ENCODE results near the gene B4GALT1. TPM values are rescaled to one million over a fixed set of nuclear protein-coding genes. Genes with fewer than 3 reads are reported as not detected.

The B4GALT1 gene
- total and polyA plus RNA-seq, 2 donors from 2014 or later, result 33.0 to 163 TPM

DNA sequence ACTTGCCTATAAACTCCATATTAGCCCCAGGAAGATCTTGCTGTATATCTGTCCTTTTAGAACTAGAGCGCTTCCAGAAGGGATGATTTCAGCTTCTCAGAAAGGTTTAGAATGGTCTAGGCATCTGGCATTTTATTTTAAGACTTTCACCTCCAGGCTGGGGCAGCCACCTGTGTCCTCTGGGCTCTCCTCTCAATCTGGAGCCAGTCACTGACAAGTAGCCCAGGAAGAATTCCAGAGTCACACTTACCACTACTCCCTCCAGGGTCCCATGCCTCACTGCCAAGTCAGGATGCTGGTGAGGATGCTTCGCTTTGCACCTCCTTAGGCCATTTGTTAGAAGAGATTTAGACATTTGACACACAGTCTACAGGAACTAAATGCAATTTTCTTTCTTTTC lies 20.8 kb downstream of the B4GALT1 start:
- H3K9ac ChIP-seq (ENCODE audit: low read length in 3 of 3), result no peak overlapping the region
- DNase-seq, result peak in 1 of 5 donors; percentile 9
- H3K4me1 ChIP-seq (ENCODE audit: control insufficient read depth in 2 of 3, insufficient read depth in 2 of 3, low read depth in 1 of 3, low read length in 3 of 3), result peaks cover 8 to 56% (median 52%) of the 10 kb centered on the region in 3 donors
- TF ChIP-seq, protein P1, sequence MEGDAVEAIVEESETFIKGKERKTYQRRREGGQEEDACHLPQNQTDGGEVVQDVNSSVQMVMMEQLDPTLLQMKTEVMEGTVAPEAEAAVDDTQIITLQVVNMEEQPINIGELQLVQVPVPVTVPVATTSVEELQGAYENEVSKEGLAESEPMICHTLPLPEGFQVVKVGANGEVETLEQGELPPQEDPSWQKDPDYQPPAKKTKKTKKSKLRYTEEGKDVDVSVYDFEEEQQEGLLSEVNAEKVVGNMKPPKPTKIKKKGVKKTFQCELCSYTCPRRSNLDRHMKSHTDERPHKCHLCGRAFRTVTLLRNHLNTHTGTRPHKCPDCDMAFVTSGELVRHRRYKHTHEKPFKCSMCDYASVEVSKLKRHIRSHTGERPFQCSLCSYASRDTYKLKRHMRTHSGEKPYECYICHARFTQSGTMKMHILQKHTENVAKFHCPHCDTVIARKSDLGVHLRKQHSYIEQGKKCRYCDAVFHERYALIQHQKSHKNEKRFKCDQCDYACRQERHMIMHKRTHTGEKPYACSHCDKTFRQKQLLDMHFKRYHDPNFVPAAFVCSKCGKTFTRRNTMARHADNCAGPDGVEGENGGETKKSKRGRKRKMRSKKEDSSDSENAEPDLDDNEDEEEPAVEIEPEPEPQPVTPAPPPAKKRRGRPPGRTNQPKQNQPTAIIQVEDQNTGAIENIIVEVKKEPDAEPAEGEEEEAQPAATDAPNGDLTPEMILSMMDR (IDR thresholded peaks at IDR 0.05; ENCODE audit: borderline replicate concordance, extremely low read depth, insufficient read depth), result no peak
- H3K4me3 ChIP-seq (ENCODE audit: low read length in 3 of 3), result no peak overlapping the region
- no peaks in the 10 kb centered on the region for H3K9me3 ChIP-seq (ENCODE audit: control insufficient read depth in 2 of 3, insufficient read depth in 1 of 3, low read length in 3 of 3)
- H3K27me3 ChIP-seq (ENCODE audit: control insufficient read depth, insufficient read depth, low read length), result no peaks in the 10 kb centered on the region
- no peaks in the 10 kb centered on the region for H3K36me3 ChIP-seq (ENCODE audit: control insufficient read depth in 2 of 3, insufficient read depth in 3 of 3, low read length in 3 of 3)
- intact Hi-C loops (cut with DNase I), result no loop called here
- FAIRE-seq, result no peak
- no peak overlapping the region for H3K27ac ChIP-seq (ENCODE audit: low read depth in 2 of 2, low read length in 2 of 2)

DNA sequence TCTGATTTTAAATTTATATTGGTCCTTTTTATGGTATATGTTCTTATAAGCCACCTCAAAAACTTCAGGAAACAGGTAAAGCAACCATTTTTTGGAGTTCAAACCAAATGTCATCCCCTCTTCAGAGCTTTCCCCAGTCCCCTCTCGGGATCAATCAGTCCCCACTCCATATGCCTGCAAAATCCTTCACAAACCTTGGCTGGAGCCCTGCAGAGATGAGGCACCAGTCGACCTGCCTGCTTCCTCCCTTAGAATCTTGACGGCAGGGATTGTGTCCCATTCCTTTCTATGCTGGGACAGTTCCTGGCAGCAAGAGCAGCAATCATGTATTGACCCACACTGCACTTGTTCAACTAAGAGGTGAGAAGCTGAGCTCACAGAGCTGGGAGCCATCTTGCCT lies 22.6 kb downstream of the B4GALT1 start:
- Histone ChIP-seq H3K27me3 (ENCODE audit: control insufficient read depth, insufficient read depth, low read length) (no peaks in the 10 kb centered on the region), H3K4me1 (ENCODE audit: control insufficient read depth in 2 of 3, insufficient read depth in 2 of 3, low read depth in 1 of 3, low read length in 3 of 3) (peaks cover 20 to 63% (median 59%) of the 10 kb centered on the region in 3 donors), H3K9me3 (ENCODE audit: control insufficient read depth in 2 of 3, insufficient read depth in 1 of 3, low read length in 3 of 3) (no peaks in the 10 kb centered on the region), H3K9ac (ENCODE audit: low read length in 3 of 3) (no peak overlapping the region), H3K4me3 (ENCODE audit: low read length in 3 of 3) (no peak overlapping the region), H3K27ac (ENCODE audit: low read depth in 2 of 2, low read length in 2 of 2) (peak overlapping the region in 1 of 2 donors; percentile 43), H3K36me3 (ENCODE audit: control insufficient read depth in 2 of 3, insufficient read depth in 3 of 3, low read length in 3 of 3) (no peaks in the 10 kb centered on the region)
- intact Hi-C loops (cut with DNase I), result no loop called here
- TF ChIP-seq, protein P1 (IDR thresholded peaks at IDR 0.05; ENCODE audit: borderline replicate concordance, extremely low read depth, insufficient read depth), result no peak
- FAIRE-seq, result no peak
- DNase-seq, result no peak

DNA sequence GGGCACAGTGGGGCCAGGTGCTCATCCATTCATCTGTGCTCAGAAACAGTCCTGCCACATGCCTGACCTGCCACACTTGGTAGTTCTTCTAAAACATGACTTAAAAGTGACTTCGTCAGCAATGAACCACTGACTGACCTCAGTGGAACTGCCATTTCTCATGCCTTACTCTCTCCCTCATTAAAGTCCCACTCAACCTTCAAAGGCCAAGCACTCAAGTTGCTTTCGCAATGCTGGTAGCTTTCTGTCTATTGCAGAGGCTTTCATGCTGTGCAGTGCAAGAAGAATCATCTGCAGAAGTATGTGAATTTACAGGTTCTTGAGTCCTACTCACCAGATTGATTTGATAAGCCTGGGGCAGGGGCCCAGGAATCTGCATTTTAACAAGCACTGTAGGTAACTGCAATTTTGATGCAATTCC lies 23.9 kb downstream of the B4GALT1 start:
- intact Hi-C loops (cut with DNase I), result no loop called here
- Histone ChIP-seq H3K9me3 (ENCODE audit: control insufficient read depth in 2 of 3, insufficient read depth in 1 of 3, low read length in 3 of 3) (no peaks in the 10 kb centered on the region), H3K4me3 (ENCODE audit: low read length in 3 of 3) (peak overlapping the region in 1 of 3 donors; percentile 42), H3K4me1 (ENCODE audit: control insufficient read depth in 2 of 3, insufficient read depth in 2 of 3, low read depth in 1 of 3, low read length in 3 of 3) (peaks cover 27 to 76% (median 67%) of the 10 kb centered on the region in 3 donors), H3K27me3 (ENCODE audit: control insufficient read depth, insufficient read depth, low read length) (no peaks in the 10 kb centered on the region), H3K36me3 (ENCODE audit: control insufficient read depth in 2 of 3, insufficient read depth in 3 of 3, low read length in 3 of 3) (no peaks in the 10 kb centered on the region), H3K9ac (ENCODE audit: low read length in 3 of 3) (peak overlapping the region in 1 of 3 donors; percentile 28), H3K27ac (ENCODE audit: low read depth in 2 of 2, low read length in 2 of 2) (peak overlapping the region in 1 of 2 donors; percentile 61)
- FAIRE-seq (no peak), DNase-seq (peak in 4 of 5 donors; percentile 26 to 61 (median 48))
- TF ChIP-seq, protein P1 (IDR thresholded peaks at IDR 0.05; ENCODE audit: borderline replicate concordance, extremely low read depth, insufficient read depth), result no peak

DNA sequence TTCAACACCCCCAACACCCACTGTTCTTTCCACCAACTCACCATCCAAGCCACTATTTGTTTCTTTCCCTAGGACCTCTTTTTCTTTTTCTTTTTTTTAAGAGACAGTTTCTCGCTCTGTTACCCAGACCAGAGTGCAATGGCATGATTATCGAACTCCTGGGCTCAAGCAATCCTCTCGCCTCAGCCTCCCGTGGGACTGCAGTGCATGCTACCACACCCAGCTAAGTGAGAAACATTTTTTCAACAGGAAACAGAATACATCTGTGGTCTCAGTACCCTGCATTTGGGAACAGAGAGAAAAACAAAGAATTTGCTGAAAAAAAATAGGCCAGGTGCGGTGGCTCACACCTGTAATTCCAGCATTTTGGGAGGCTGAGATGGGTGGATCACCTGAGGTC lies 24.6 kb downstream of the B4GALT1 start:
- Histone ChIP-seq H3K4me3 (ENCODE audit: low read length in 3 of 3) (no peak overlapping the region), H3K27me3 (ENCODE audit: control insufficient read depth, insufficient read depth, low read length) (no peaks in the 10 kb centered on the region), H3K9me3 (ENCODE audit: control insufficient read depth in 2 of 3, insufficient read depth in 1 of 3, low read length in 3 of 3) (no peaks in the 10 kb centered on the region), H3K4me1 (ENCODE audit: control insufficient read depth in 2 of 3, insufficient read depth in 2 of 3, low read depth in 1 of 3, low read length in 3 of 3) (peaks cover 27 to 76% (median 69%) of the 10 kb centered on the region in 3 donors), H3K36me3 (ENCODE audit: control insufficient read depth in 2 of 3, insufficient read depth in 3 of 3, low read length in 3 of 3) (no peaks in the 10 kb centered on the region), H3K27ac (ENCODE audit: low read depth in 2 of 2, low read length in 2 of 2) (peak overlapping the region in 1 of 2 donors; percentile 67), H3K9ac (ENCODE audit: low read length in 3 of 3) (peak overlapping the region in 1 of 3 donors; percentile 22)
- FAIRE-seq (no peak), DNase-seq (peak in 1 of 5 donors; percentile 3)
- intact Hi-C loops (cut with DNase I), result no loop called here
- TF ChIP-seq, protein P1 (IDR thresholded peaks at IDR 0.05; ENCODE audit: borderline replicate concordance, extremely low read depth, insufficient read depth), result no peak
